HEK293T (cell line): ENCODE measurements around the gene HLF.

Experiments
- BHLHE40 ChIP-seq: fragments of 450-650 bp; IDR thresholded peaks from 2 replicates; pipeline ENCODE4 v1.6.1; 2016; ENCODE audit warnings: mild to moderate bottlenecking, moderate library complexity, borderline replicate concordance
- ELF4 ChIP-seq: fragments of 450-650 bp; IDR thresholded peaks from 2 replicates; pipeline ENCODE4 v1.6.1; 2017; ENCODE audit warnings: antibody characterized with exemption
- FOXA1 ChIP-seq: fragments of 450-650 bp; IDR thresholded peaks from 2 replicates; pipeline ENCODE4 v1.6.1; 2016; ENCODE audit warnings: mild to moderate bottlenecking
- FOXK2 ChIP-seq: fragments of 450-650 bp; IDR thresholded peaks from 2 replicates; pipeline ENCODE4 v1.6.1; 2016; ENCODE audit warnings: mild to moderate bottlenecking
- FOXM1 ChIP-seq: fragments of 450-650 bp; IDR thresholded peaks from 2 replicates; pipeline ENCODE4 v1.6.1; 2017; ENCODE audit warnings: mild to moderate bottlenecking, borderline replicate concordance
- HDGF ChIP-seq: fragments of 450-650 bp; IDR thresholded peaks from 2 replicates; pipeline ENCODE4 v1.6.1; 2017; ENCODE audit warnings: antibody characterized with exemption, borderline replicate concordance
- L3MBTL2 ChIP-seq: fragments of 450-650 bp; conservative IDR thresholded peaks from 2 replicates; pipeline ENCODE4 v1.6.1; 2016; ENCODE audit warnings: mild to moderate bottlenecking
- NFRKB ChIP-seq: fragments of 450-650 bp; IDR thresholded peaks from 2 replicates; pipeline ENCODE4 v1.6.1; 2016; ENCODE audit warnings: mild to moderate bottlenecking, moderate library complexity
- SP1 ChIP-seq: fragments of 450-650 bp; IDR thresholded peaks from 2 replicates; pipeline ENCODE4 v1.6.1; 2017
- SUZ12 ChIP-seq: fragments of 450-650 bp; IDR thresholded peaks from 2 replicates; pipeline ENCODE4 v1.6.1; 2016; ENCODE audit warnings: mild to moderate bottlenecking
- TARDBP ChIP-seq: fragments of 450-650 bp; IDR thresholded peaks from 2 replicates; pipeline ENCODE4 v1.6.1; 2016
- ZNF384 ChIP-seq: fragments of 450-650 bp; IDR thresholded peaks from 2 replicates; pipeline ENCODE4 v1.6.1; 2016
- TF ChIP-seq, protein P1 (sequence below): fragments of 450-650 bp; IDR thresholded peaks from 2 replicates; pipeline ENCODE4 v1.6.1; 2016

DNA sequence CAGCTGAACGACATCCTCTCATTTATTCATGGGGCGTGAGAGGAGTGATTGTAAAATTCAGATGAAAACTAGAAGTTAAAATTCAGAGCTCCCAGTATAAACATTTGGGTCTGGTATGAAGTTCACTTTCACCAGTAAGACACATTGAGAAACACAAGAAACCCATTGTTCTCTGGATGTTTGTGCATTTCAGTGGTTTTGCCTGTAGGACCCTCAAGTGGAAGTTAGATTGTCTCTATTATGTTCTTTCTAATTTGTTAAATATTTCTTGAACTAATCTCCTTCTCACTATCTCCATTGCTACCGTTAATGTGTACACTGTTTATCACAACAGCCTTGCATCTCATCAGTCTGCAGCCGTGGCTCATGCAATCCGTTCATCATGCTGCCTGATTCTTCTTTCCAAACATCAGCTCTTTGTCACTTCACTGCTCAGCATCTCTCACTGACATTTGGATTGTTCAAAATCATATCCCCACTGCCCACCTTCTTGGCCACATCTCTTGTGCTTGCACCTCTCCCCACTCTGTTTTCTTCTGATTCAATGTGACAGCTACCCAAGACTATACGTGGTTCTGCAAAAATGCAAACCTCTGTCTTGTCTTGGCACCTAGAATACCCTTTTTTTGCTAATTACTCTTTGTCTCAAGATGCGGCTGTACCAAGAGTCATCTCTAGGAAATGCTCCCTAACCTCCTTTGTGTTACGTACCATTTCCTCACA is 49.5 kb downstream of the HLF start:
- TF ChIP-seq BHLHE40, result no peak
- no peak for TF ChIP-seq ZNF384
- no peak for TF ChIP-seq FOXK2
- no peak for TF ChIP-seq NFRKB
- no peak for TF ChIP-seq SP1
- no peak for TF ChIP-seq SUZ12
- no peak for TF ChIP-seq ELF4
- no peak for TF ChIP-seq FOXA1
- no peak for TF ChIP-seq FOXM1
- TF ChIP-seq L3MBTL2, result no peak
- TF ChIP-seq, protein P1, sequence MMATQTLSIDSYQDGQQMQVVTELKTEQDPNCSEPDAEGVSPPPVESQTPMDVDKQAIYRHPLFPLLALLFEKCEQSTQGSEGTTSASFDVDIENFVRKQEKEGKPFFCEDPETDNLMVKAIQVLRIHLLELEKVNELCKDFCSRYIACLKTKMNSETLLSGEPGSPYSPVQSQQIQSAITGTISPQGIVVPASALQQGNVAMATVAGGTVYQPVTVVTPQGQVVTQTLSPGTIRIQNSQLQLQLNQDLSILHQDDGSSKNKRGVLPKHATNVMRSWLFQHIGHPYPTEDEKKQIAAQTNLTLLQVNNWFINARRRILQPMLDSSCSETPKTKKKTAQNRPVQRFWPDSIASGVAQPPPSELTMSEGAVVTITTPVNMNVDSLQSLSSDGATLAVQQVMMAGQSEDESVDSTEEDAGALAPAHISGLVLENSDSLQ, result no peak
- no peak for TF ChIP-seq HDGF
- TF ChIP-seq TARDBP, result no peak
